Stimulated activated CD8-positive, alpha-beta memory T cell treated with anti-CD3 and anti-CD28 coated beads, Interleukin-7, amount 100 ng/mL, for 24 hours (primary cell): ENCODE results near the gene SH2D1B.
"Not testable (repeated sequence)": the region's sequence is repeated elsewhere in the genome, so short reads cannot be mapped to it uniquely, and the experiment has no call there.

Source experiments
- DNase-seq: peaks from one replicate; pipeline ENCODE4 v3.0.0-alpha.2; 2020; ENCODE audit warnings: low read depth

The SH2D1B gene

DNA sequence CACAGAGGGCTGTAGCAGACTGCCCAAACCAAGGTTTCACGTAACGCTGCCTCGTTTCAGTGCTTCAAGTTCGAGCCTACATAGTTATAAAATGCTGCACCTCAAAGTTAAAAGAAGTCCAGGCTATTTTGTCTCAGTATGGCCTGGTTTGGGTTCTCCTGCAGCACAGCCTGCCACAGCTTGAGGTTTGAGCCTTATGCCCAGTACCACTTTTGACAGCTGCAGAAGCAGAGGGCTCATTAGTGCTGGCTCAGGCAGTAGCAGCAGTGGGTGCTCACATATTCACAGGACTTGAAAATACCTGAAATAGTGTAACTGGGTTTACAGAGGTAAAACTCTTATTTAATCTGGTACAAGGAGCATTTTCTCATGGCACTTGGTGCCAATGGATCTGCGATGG is 50.6 kb downstream of the SH2D1B start:
- DNase-seq, result no peak

DNA sequence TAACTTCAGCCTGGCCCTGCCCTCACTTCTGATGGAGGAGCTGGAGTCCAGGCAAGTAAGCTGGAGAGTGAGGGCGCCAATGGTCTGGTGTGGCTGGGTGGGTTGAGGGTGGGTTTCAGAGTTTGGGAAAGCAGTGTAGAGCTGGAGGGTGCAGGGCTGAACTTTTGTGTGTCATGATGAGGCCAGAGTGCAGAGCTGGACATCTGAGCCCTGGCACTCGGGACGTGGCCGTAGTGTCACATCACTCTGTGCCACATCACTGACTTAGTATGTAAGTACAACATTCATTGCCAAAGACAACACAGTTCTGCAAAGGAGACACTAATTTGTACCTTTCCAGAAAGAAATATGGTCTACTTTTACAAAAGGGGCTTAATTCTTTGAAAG is 51.1 kb downstream of the SH2D1B start:
- no peak for DNase-seq

DNA sequence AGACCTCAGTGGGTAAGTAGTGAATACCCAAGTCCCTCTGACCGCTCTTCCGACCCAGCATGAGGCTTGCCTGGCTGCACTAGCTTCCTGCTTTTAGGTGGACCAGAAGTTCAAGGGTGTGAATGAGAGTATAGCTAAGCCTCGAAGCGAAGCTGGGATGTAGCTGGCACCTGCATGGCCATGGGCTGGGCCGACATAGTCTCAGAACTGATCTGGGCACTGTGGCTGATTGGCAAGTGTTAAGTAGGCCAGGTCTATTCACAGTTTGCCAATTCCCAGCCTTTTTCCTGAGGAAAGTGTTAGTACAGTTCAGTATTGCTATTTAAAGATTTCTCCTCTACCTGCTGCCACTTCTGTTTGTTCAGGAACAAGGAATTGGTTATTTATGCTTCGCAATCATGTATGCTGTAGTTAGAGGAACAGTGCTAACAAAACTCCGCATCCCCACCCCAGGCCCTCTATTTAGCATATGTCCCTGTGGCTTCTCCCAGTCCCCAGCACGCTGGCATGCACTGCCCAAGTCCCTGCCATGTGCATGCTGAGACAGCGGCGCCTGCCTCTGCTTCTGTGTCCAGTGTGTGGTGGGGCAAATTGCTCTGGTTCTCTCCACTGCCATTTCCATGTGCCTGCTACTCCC is 51.6 kb downstream of the SH2D1B start:
- no peak for DNase-seq

DNA sequence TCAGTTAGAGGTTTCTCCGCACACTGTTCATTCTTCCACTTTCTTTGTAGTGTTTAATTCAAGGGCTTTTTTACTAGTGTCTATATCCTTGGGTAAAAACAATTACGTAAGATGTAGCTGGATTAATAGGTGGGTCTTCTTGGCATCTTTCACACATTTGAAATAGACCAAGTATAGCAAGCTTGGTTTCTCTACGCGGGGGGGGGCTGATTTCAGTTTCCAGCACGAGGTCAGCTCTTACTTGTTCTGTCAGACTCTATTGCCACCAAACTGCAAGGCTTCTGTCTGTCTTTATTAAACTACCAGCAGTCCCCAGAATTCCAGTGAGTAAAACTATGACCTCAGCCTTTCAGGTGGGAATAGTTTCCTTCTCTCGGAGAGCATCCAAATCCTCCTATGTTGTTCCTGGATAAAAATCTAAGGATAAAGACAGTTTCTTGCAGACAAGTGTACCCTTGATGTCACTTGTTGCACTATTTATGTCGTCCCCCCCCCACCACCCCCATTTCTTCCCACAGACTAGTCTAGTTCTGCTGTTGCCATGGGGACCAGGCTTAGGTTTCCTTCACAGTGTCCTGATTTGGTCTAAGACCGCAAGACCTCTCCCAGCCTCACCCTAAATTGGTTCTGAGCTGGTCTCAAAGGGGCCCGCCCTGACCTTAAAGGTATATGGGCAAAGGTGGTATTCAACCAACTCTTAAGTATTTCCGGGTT is 52.3 kb downstream of the SH2D1B start:
- no peak for DNase-seq

DNA sequence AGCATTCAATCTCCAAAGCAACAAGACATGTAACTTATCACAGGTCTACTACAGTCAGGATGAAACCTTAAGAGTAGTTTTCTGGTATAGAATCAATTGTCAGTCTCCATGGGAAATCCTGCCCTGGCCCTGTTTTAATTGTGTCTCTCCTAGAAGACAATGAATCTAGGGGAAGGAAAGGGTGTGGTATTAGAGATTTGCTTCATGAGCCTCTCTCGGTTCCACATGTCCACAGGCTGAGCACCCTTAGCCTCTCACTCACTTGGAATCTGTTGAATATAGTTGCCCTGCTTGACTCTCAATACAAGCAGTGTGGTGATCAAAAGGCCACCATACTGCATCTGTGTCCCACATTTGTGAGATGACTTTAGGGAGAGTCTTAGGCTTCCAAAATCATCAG is 53.0 kb downstream of the SH2D1B start:
- no peak for DNase-seq

DNA sequence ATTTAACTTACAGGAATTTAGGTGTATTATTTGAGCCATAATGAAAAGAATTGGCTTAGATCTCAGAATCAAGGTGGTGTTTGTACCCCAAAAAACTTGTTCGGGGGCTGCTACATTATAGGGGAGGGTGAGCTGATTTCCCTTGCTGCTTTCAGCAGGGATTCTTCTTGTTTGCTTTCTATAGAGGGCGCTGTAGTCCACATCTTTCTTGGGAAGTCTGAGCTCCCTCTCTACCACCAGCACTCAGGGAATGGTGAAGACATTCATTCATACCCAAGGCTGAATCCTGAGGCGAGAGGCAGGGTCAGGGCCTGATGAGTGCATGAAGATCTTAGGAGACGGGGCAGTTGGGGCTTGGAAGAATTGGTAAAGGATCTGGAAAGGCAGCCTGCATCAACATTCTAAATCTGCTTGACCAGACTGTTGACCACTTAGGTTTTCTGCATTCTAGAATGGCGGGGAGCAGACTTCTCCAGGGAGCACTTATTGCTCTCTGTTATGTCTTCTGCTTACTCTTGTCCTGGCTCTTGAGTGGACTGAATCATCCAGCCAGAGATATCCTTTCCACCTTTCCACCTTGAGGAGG is 54.2 kb downstream of the SH2D1B start:
- no peak for DNase-seq

DNA sequence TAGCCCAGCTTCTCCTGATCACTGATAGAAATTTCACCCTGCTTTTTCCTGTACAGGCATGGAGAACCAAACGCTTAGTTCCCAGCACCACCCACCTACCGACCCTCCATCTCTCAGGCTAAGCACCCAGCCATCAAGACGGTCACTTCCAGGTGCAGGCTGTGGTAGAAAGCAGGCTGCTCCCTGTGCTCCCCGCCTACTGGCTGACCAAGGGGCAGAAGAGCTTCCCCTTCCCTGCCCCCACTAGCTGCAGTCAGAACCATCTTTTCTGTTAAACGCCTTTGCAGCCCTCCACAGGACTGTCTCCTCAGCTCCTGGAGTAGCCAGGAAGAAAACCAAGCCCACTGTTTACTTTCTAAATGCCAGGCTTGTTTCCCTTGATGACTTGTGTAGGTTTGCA is 58.2 kb downstream of the SH2D1B start:
- no peak for DNase-seq

DNA sequence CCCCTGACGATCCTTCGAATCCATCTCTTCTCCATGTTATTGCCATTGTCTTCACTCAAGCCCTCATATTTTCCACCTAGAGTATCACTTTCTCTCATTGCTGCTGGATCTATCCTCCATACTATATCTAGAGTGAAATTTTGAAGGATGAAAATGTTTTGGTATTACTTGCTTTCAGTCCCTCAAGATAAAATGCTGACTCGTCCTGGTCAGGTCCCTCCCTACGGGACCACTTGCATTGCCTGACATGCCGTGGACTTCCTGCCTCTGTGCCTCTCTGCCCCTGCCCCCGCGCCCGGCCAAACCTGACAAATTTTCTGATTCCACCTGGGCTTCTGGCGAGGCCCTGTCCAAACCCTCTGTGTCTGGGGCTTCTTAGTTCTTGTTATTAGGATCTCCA is 58.9 kb downstream of the SH2D1B start:
- no peak for DNase-seq

DNA sequence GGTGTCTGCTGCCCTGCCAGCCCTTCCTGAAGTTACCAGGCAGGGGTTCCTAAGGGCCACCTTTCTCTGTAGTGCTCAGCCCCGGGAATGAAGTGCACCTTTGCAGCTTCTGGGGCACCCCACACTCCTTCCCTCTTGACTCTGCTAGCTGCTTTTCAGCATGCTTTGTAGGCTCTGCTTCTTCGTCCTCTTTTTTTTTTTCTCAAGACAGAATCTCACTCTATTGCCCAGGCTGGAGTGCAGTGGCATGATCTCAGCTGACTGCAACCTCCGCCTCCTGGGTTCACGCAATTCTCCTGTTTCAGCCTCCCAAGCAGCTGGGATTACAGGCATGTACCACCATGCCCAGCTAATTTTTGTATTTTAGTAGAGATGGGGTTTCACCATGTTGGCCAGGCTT is 60.1 kb downstream of the SH2D1B start:
- not testable (repeated sequence) for DNase-seq

DNA sequence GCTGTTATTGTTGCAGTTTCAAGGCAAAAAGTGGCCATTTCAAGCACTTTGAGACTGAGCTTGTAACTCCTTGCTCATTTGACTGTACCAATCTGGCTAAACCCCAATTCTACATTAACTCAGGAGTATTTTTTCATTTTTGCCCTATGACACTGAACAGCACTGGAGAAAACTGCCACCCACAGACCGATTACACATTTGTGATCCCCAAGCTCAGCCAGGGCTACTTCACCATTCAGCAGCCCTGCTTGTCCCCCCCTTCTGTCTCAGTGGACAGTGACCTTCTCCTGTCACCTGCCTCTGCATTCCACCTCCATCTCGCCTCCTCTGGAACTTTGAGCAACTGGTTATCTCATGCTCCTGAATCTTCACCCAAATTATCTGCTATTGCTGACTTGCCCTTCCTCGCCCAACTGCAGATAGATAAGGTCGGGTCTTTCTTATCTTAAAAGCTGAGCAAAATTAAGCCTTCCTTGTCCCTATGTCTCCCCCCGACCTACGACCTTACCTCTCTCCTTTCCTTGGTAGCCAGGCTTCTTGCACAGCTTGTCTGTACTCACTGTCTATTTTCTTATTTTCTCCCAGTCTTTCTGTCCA is 60.6 kb downstream of the SH2D1B start:
- DNase-seq, result no peak

DNA sequence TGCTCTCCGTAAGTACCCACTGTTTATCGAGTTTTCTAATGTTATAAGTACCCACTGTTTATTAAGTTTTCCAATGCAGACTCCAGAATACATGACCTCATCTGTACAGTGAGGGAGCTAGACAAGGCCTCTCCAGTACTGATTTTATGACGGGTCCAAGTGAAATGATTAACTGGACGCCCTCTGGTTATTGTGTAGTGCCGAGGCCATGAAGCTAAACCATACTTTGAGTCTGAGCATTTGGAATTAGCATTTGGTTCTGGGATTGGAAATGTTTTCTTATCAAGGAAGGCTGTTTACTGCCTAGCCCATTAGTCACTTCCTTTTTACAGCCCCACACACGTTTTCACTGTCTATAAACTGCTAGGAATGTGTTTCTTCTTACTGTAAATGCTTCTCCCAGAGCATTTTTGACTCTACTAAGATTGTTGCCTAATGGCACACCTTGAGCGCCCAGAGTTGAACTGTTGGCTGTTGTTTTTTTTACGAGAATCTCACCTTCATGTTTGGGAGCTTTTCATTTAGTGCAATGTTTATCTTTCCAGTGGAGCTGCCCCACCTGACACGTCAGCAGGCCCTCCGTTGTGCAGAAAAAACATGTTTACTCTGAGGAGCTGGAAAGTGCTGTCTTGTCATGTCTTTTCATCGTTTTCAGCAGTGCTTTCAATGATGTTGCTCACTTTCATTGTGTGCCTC is 62.2 kb downstream of the SH2D1B start:
- DNase-seq, result no peak

DNA sequence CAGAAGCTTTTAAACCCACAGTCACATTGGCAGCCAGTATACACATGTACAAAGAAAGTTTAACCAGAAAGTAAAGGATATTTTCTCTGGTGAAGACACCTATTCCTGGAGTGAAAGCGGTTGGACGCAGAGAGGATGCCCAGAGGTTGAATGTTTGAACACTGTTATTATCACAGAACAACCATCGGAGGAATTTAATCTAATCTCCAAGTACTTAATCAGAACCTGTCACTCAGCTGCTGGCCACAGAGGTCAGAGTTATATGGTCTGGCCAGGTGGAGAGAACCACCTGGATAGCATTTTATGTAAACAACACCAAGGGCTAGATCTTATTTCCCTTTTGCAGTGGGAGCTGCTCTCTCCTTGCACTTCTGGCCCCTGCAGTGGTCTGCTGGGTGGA is 64.7 kb downstream of the SH2D1B start:
- no peak for DNase-seq
